HUES48 (cell line): Measurements from ENCODE around the gene NUDT3.
"Not testable (repeated sequence)": the region's sequence is repeated elsewhere in the genome, so short reads cannot be mapped to it uniquely, and the experiment has no call there.

Experiments
- H3K27ac ChIP-seq: one replicate; pipeline ENCODE4 v1.7.0; 2013; ENCODE audit warnings: low read depth, low read length, inconsistent platforms
- H3K27me3 ChIP-seq: 2 replicates; pipeline ENCODE4 v1.6.1; 2013; ENCODE audit warnings: mild to moderate bottlenecking, low read length; ENCODE audit not compliant: control insufficient read depth, insufficient read depth
- H3K36me3 ChIP-seq: 2 replicates; pipeline ENCODE4 v1.6.1; 2013; ENCODE audit warnings: low read length; ENCODE audit not compliant: control insufficient read depth, insufficient read depth
- H3K4me1 ChIP-seq: 2 replicates; pipeline ENCODE4 v1.6.1; 2013; ENCODE audit warnings: mild to moderate bottlenecking, low read length; ENCODE audit not compliant: control insufficient read depth, insufficient read depth
- H3K4me3 ChIP-seq: 2 replicates; pipeline ENCODE4 v1.5.1; 2013; ENCODE audit warnings: mild to moderate bottlenecking, low read depth, low read length
- H3K9ac ChIP-seq: 2 replicates; pipeline ENCODE4 v1.6.1; 2013; ENCODE audit warnings: mild to moderate bottlenecking, low read depth, low read length, moderate library complexity
- H3K9me3 ChIP-seq: 2 replicates; pipeline ENCODE4 v1.6.1; 2013; ENCODE audit warnings: low read length; ENCODE audit not compliant: control insufficient read depth, insufficient read depth

Gene NUDT3

GRCh38 chr6:34332251-34333198 lies 59.9 kb downstream of the NUDT3 start:
- Histone ChIP-seq H3K4me3 (no peak overlapping the region), H3K9ac (no peak overlapping the region), H3K36me3 (peaks cover 6% of the 10 kb centered on the region; the same call in 1 of the 2 replicates), H3K27me3 (no peaks in the 10 kb centered on the region), H3K9me3 (no peaks in the 10 kb centered on the region), H3K4me1 (no peaks in the 10 kb centered on the region), H3K27ac (no peak overlapping the region)

- no peak overlapping the region for H3K27ac ChIP-seq
- H3K36me3 ChIP-seq = peaks cover 6% of the 10 kb centered on the region; the same call in 1 of the 2 replicates
- H3K9ac ChIP-seq = no peak overlapping the region
These were observed 61.0 kb downstream of the NUDT3 start for GRCh38 chr6:34331371-34332050.

GRCh38 chr6:34329814-34330213 lies 62.7 kb downstream of the NUDT3 start:
- H3K36me3 ChIP-seq, H3K9ac ChIP-seq, H3K9me3 ChIP-seq, H3K27ac ChIP-seq, H3K27me3 ChIP-seq, H3K4me1 ChIP-seq, H3K4me3 ChIP-seq: not testable (repeated sequence)

More at GRCh38 chr6:34331371-34332050, 61.0 kb downstream of the NUDT3 start:
- H3K4me3 ChIP-seq = no peak overlapping the region
- H3K9me3 ChIP-seq = no peaks in the 10 kb centered on the region
- no peaks in the 10 kb centered on the region for H3K4me1 ChIP-seq
- no peaks in the 10 kb centered on the region for H3K27me3 ChIP-seq

- Histone ChIP-seq H3K27ac (no peak overlapping the region), H3K4me1 (no peaks in the 10 kb centered on the region), H3K9me3 (no peaks in the 10 kb centered on the region), H3K27me3 (no peaks in the 10 kb centered on the region), H3K4me3 (no peak overlapping the region), H3K36me3 (peaks cover 6% of the 10 kb centered on the region; the same call in 1 of the 2 replicates), H3K9ac (no peak overlapping the region)
These were observed 63.5 kb downstream of the NUDT3 start for GRCh38 chr6:34328969-34329368.

- not testable (repeated sequence) for H3K27me3 ChIP-seq, H3K4me1 ChIP-seq, H3K4me3 ChIP-seq, H3K36me3 ChIP-seq, H3K9ac ChIP-seq, H3K27ac ChIP-seq, H3K9me3 ChIP-seq
These were observed 64.9 kb downstream of the NUDT3 start for GRCh38 chr6:34327313-34328205.

- Histone ChIP-seq H3K27me3 (no peaks in the 10 kb centered on the region), H3K9me3 (no peaks in the 10 kb centered on the region), H3K36me3 (no peaks in the 10 kb centered on the region), H3K27ac (no peak overlapping the region), H3K9ac (no peak overlapping the region), H3K4me3 (no peak overlapping the region), H3K4me1 (no peaks in the 10 kb centered on the region)
These were observed 66.8 kb downstream of the NUDT3 start for GRCh38 chr6:34325633-34326032.

GRCh38 chr6:34324738-34325444 lies 67.6 kb downstream of the NUDT3 start:
- Histone ChIP-seq H3K9me3 (no peaks in the 10 kb centered on the region), H3K36me3 (no peaks in the 10 kb centered on the region), H3K9ac (no peak overlapping the region), H3K27me3 (no peaks in the 10 kb centered on the region), H3K4me1 (no peaks in the 10 kb centered on the region), H3K4me3 (no peak overlapping the region), H3K27ac (no peak overlapping the region)

- not testable (repeated sequence) for H3K4me1 ChIP-seq, H3K27ac ChIP-seq
These were observed 68.2 kb downstream of the NUDT3 start for GRCh38 chr6:34324221-34324620.

GRCh38 chr6:34323300-34323699 lies 69.2 kb downstream of the NUDT3 start:
- Histone ChIP-seq H3K36me3 (no peaks in the 10 kb centered on the region), H3K4me1 (peaks cover 2% of the 10 kb centered on the region; the same call in 1 of the 2 replicates), H3K27ac (no peak overlapping the region)

More at GRCh38 chr6:34324221-34324620, 68.2 kb downstream of the NUDT3 start:
- H3K36me3 ChIP-seq, H3K9ac ChIP-seq, H3K4me3 ChIP-seq, H3K27me3 ChIP-seq, H3K9me3 ChIP-seq: not testable (repeated sequence)

GRCh38 chr6:34322732-34323131 lies 69.7 kb downstream of the NUDT3 start:
- peaks cover 8% of the 10 kb centered on the region for H3K4me1 ChIP-seq
- H3K9me3 ChIP-seq = no peaks in the 10 kb centered on the region
- H3K36me3 ChIP-seq = no peaks in the 10 kb centered on the region
- H3K4me3 ChIP-seq = no peak overlapping the region
- no peaks in the 10 kb centered on the region for H3K27me3 ChIP-seq
- no peak overlapping the region for H3K27ac ChIP-seq
- no peak overlapping the region for H3K9ac ChIP-seq

More at GRCh38 chr6:34323300-34323699, 69.2 kb downstream of the NUDT3 start:
- Histone ChIP-seq H3K9ac (no peak overlapping the region), H3K4me3 (no peak overlapping the region), H3K27me3 (no peaks in the 10 kb centered on the region), H3K9me3 (no peaks in the 10 kb centered on the region)
